HT-29 (cell line): ENCODE data around the gene TSC22D4. TPM values are rescaled to one million over a fixed set of nuclear protein-coding genes. Genes with fewer than 3 reads are reported as not detected.
"Not testable (repeated sequence)": the region's sequence is repeated elsewhere in the genome, so short reads cannot be mapped to it uniquely, and the experiment has no call there.

ENCODE experiments used
- DNase-seq: peaks from one replicate; pipeline ENCODE4 v3.0.0-alpha.2; 2015; ENCODE audit warnings: low spot score
- total RNA-seq: library from RNA; depleted of rRNA; stranded (reverse); fragments of >200 nt; shearing (Covaris generic); gene quantifications from 2 replicates; pipeline ENCODE4 v1.2.3, GENCODE V29; 2014

The TSC22D4 gene
- total RNA-seq, 1 experiment from 2014 or later = 123 TPM

DNA sequence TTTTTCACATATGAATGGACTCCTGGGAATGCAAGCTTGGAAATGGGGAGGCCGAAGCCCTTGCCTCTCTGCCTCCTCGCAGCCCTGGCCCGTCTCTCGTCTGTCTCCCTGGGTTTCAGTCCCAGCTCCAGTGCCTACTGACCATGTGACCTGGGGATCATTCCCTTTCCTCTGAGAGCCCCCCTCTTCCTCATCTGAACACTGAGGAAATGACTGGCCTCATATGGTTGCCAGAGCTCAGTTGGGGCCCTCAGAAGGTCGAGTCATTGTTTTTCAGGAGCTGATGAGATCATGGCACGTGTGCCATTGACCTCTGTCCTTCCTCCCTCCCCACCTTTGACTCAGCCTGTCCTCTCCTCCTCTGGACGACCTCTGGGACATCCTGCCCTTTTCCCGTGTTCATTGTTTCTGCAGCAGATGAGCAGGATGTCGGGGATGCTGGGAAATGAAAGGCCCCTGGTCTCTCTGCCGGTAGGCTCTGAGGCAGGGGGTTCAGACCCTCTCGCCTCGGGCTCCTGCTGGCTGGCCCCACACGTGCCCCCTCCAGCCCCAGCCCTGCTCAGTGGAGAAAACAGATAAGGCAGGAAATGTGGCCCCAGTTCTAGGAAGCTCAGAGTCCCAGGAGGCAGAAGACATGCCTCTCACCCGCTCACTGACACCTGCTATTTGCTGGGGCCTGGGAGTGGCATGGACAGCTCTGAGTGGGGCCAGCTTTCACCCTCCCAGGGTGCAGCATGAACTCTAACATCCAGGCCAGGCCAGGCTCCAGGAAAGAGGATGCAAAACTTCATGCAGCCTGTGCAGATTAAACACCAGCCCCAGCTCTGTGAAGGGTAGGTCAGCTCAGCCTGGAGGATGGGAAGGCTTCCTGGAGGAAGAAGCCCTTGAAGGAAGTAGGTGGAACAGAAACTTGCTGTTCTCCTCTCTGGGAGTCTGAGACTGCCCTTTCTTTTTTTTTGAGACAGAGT is 34.4 kb downstream of the TSC22D4 start:
- no peak for DNase-seq

DNA sequence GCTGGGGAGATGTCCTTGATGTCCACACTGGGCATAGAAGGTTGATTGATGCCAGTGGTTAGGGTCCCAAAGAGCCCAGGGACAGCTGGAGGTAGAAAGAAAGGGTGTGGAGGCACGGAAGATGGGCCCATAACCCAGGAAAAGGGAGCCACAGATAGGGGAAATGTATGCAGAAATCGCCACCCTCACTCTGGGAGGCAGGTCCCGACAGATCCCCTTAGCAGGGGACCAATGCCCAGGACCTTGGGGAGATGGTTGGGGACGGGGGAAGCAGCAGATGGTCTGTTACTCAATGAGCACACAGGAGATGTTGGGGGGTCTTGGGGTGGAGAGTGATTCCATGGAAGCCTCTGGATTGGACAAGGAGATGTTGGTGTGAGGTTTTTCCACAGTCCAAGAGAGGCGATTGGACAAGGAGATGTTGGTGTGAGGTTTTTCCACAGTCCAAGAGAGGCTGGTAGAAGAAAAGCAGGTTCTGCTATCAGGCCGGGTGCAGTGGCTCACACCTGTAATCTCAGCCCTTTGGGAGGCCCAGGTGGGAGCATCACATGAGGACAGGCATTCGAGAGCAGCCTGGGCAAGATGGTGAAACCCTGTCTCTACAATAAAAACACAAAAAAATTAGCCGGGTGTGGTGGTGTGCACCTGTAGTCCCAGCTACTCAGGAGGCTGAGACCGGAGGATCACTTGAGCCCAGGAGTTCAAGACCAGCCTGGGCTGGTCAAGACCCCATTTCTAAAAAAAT is 35.7 kb downstream of the TSC22D4 start:
- DNase-seq = no peak

DNA sequence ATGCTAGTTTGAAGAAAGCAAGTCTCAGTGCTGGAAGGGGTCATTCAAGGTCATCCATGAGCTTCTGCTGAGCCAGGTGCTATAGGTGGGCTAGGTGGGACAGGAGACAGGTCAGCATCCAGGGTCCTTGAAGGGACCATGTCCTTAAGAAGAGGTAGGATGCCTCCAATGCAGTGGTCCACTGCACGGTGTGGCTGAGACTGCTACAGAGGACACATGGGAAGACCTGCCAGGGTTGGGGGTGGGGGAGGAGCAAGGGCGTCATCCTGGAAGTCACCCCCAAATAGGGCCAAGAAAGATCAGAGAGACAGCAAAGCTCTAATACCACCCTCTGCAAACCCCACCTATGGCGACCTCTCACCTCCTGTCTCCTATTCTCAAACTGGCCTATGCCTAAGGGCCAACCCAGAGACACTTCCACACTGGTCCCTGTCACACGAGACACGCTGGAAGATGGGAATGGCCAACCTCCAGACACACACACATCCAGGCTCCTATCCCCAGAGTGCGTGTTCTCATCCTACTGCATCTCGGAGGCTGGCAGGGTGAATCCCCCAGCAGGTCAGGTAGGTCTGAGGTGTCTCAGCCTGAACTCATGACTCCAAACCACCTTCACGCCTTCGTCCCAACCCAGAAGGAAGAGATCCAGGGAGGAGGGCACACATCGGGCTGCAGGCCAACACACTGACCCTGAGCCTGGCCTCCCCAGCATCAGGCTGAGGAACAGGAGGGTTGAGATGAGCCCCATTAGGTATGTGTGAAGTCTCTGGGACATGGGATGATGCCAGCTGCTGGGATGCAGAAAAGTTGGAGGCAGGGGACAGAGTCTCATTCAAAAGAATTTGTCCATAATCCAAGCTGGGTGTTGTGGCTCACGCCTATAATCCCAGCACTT is 37.1 kb downstream of the TSC22D4 start:
- no peak for DNase-seq

DNA sequence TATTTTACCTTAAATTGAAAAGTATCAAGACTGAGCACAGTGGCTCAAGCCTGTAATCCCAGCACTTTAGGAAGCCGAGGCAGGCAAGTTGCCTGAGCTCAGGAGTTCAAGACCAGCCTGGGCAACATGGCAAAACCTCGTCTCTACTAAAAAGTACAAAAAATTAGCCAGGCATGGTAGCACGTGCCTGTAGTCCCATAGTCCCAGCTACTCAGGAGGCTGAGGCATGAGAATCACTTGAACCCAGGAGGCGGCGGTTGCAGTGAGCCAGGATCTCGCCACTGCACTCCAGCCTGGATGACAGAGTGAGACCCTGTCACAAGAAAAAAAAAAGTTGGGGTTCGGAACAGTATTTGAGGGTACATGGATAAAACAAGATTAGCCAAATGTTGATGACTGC is 39.8 kb downstream of the TSC22D4 start:
- DNase-seq = not testable (repeated sequence)

DNA sequence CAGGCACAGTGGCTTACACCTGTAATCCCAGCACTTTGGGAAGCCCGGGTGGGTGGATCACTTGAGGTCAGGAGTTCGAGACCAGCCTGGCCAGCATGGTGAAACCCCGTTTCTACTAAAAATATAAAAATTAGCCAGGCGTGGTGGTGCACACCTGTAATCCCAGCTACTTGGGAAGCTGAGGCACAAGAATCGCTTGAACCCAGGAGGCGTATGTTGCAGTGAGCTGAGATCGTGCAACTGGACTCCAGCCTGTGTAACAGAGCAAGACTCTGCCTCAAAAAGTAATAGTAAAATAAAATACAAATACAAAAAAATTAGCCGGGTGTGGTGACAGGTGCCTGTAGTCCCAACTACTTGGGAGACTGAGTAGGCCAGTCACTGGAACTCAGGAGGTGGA is 40.3 kb downstream of the TSC22D4 start:
- not testable (repeated sequence) for DNase-seq

DNA sequence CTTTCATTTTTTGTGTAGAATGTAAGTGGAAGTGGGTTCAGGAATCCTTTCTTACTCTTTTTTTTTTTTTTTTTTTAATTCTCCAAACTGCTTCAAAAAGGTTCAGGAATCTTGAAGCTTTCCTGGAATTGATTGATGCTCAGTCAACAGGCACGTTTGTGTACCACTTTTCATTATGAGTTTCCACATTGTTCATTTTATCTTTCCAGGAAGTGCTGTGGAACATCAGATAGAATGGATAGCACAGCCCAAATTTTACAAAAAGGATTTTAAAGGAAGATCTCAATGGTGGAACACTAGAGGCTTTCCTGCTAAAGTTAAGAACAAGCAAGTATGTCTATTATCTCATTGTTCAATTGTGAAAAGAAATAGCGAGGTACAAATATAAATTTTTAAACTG is 40.8 kb downstream of the TSC22D4 start:
- no peak for DNase-seq

DNA sequence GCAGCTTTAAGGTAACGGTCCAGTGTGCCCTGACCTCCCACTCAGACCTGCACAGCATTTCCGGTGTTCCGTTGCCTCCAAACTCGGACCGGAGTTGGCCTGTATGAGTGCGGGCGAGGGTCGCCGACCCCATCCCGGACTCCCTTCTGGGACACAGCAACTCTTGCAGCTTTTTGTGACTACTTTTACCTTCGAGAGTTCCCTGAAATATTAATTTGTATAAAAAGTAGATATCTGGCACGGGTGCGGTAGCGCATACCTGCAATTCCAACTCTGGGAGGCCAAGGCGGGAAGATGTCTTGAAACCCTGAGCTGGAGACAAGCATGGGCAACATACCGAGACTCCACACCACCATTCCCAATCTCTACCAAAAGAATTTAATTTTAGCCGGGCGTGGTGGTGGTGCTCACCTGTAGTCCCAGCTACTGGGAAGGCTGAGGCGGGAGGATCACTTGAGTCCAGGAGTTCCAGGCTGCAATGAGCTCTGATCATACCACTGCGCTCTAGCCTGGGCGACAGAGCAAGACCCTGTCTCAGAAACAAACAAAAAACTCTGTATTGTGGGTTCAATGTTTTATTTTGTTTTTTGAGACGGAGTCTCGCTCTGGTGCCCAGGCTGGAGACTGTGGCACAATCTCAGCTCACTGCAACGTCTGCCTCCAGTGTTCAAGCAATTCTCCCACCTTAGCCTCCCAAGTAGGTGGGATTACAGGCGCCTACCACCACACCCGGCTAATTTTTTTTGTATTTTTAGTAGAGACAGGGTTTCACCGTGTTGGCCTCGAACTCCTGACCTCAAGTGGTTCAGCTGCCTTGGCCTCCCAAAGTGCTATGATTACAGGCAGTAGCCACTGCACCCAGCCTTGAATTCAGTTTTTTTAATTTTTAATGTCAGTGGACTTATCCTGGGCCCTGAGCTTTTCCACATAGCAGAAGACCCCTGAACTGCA is 41.6 kb downstream of the TSC22D4 start:
- no peak for DNase-seq

DNA sequence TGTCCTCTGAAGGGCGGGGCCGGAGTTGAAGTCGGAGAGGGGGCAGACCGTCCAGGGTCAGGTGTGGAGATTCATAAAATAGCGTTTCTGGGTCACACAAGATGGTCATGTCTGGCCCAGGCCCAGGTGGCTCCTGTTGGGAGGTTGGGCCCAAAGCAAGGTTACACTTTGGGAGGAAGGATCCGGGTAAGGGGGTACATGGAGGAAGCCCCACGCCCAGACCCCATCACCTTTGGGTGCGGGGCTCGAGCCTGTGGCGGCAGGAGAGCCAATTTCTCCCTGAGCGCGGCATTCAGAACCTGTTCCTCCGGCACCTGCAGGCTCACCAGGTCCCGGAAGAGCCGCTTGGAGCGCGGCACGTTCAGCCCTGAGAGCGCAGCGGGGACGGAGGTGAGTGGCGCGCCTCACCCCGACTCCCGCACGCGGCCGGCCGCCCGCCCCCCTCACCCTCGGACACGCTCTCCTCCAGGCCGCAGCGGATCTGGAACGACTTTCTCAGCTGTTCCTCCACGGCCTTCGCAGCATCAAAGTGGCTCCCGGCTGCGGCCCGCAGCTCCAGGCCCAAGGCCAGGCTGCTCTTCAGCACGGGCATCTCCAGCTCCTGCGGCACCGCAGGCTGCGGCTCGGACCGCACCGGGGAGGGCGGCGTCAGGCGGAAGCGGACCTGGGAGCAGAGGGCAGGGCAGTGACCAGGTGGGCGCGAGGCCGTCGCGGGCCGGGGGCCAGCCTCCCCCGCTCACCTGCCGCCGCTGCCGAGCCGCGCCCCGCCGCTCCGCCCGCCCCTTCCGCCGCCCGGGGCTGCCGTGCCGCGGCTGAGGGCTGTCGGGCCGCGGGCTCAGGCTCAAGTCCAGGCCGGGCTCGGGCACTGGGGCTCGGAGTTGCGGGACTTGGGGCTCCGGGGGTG is 43.4 kb downstream of the TSC22D4 start:
- DNase-seq = peak; percentile 66

DNA sequence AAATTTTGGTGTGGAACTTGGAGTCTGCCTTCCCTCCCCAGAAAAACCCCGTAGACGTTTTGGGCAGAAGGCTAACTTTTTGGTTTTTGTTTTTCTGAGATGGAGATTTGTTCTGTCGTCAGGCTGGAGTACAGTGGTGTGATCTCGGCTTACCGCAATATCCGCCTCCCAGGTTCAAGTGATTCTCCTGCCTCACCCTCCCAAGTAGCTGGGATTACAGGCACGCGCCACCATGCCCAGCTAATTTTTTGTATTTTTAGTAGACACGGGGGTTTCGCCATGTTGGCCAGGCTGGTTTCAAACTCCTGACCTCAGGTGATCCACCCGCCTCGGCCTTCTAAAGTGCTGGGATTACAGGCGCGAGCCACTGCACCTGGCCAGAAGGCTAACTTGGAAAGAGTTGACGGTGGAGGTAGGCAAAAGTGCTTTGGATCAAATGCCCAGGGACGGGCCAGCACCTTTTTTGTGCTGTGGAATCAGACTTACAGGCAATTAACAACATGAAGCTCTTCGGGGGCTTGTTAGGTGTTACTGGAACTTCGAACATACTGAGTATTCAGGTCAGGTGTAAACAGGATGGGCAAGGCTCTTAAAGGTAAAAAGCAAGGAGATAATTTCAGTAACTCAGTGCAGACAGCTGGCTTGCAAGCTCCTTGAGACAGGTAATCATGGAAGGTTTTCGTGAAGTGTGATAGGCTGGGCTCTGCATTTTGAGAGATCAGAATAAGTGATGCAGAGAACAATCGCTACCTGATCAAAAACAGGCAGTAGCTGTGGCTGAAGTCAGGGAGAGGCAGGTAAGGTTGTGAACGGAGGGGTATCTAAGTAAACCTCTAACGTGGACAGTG is 44.5 kb downstream of the TSC22D4 start:
- peak; percentile 26 for DNase-seq

DNA sequence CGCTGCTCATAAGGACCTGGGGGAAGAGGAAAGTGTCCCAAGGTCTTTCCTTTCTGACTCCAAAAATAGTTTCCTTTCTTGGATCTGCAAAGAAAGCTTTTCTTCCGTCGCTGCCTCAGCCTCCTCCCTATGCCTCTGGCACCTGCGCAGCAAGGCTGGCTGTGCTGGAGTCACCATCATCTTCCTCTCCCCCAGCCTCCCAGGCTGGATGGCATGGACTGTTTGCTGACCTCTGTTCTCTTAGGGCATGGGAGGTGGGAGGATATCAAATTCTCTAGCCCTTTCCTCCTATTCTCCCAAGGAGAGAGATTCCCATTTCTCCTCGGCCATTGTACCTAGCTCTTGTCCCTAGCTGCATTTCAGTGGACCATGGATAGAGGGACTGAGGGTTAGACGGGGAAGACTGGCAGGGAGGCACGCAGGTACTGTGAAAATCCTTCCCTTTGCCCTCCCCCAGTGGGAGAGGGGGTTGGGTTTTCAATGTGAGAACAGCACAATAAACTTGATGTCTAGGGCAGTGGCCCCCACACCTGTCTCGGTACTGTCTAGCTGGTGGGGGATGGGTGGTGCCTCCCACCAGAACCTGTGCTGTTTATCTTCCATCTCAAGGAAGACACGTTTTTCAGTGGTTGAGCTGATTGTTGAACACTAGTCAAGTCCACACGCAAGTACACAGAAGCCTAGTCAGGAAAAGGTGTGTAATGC is 45.3 kb downstream of the TSC22D4 start:
- no peak for DNase-seq

DNA sequence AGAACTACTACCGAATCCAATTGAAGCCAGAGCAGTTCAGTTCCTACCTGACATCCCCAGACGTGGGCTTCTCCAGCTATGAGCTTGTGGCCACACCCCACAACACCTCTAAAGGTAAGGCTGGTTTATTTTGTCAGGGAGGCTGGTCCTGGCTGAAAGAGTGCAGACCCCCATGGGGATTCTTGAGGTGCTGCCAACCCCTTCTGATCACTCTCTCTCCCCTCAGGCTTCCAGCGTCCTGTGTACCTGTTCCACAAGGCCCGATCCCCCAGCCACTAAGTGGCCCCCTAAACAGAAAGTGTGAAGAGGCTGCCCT is 45.8 kb downstream of the TSC22D4 start:
- no peak for DNase-seq

DNA sequence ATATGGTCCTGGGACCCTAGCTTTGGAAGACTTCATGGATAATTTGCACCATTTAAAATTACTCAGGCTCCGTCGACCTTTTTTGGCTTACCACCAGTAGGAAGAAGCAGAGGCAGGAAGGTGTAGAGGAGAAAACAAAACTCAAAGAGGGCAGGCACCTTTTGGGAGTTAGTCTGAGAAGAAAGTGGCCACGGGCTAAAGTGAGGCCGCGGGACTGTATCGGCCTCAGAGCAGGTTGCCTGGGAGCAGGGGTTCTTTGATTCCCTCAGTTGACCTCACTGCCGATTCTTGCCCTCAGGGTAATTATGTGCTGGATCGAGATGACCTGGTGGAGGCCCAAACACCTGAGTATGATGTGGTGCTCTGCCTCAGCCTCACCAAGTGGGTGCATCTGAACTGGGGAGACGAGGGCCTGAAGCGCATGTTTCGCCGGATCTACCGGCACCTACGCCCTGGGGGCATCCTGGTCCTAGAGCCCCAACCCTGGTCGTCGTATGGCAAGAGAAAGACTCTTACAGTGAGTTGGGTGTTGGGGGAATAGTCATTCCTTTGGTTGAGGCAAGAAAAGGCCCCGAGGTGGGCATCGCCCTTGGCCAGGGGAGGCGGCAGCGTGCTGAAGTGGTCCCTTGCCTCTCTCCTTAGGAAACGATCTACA is 46.3 kb downstream of the TSC22D4 start:
- no peak for DNase-seq

DNA sequence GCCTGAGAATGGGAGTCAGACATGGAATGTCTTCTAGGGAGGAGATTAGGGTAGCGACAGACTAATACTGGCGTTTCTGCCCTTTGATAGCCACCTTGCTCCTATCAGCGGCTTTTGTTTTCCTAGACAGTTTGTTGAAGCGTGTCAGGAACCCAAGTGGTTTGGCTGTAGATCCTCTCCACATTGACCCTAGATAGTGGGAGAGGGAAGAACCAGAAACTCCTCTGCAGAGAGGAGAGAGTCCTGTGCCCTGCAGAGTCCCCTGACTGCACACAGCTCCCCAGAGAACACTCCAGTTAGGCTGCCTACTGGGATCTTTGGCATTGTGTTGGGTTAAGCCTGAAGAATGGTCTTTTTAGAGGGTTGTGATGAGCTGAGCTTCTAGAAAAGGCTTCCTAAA is 47.0 kb downstream of the TSC22D4 start:
- DNase-seq = no peak

DNA sequence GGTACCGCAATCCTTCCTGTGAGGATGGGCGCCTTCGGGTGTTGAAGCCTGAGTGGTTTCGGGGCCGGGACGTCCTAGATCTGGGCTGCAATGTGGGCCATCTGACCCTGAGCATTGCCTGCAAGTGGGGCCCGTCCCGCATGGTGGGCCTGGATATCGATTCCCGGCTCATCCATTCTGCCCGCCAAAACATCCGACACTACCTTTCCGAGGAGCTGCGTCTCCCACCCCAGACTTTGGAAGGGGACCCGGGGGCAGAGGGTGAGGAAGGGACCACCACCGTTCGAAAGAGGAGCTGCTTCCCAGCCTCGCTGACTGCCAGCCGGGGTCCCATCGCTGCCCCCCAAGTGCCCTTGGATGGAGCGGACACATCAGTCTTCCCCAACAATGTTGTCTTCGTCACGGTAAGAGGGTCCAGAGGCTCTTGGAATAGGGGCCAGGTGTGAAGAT is 47.7 kb downstream of the TSC22D4 start:
- no peak for DNase-seq

DNA sequence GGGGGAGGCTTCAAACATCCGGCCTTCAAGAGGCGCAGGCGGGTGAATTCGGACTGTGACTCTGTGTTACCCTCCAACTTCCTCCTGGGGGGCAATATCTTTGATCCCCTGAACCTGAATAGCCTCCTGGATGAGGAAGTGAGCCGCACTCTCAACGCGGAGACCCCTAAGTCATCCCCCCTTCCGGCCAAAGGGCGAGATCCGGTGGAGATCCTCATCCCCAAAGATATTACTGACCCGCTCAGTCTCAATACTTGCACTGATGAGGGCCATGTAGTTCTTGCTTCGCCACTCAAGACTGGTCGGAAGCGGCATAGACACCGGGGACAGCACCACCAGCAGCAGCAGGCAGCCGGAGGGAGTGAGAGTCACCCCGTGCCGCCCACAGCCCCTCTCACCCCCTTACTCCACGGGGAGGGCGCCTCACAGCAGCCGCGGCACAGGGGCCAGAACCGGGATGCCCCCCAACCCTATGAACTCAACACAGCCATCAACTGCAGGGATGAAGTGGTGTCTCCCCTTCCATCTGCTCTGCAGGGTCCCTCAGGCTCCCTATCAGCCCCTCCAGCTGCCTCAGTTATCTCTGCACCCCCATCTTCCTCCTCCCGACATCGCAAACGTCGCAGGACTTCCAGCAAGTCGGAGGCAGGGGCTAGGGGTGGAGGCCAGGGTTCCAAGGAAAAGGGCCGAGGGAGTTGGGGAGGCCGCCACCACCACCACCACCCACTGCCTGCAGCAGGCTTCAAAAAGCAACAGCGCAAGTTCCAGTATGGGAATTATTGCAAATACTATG is 48.3 kb downstream of the TSC22D4 start:
- DNase-seq = no peak

DNA sequence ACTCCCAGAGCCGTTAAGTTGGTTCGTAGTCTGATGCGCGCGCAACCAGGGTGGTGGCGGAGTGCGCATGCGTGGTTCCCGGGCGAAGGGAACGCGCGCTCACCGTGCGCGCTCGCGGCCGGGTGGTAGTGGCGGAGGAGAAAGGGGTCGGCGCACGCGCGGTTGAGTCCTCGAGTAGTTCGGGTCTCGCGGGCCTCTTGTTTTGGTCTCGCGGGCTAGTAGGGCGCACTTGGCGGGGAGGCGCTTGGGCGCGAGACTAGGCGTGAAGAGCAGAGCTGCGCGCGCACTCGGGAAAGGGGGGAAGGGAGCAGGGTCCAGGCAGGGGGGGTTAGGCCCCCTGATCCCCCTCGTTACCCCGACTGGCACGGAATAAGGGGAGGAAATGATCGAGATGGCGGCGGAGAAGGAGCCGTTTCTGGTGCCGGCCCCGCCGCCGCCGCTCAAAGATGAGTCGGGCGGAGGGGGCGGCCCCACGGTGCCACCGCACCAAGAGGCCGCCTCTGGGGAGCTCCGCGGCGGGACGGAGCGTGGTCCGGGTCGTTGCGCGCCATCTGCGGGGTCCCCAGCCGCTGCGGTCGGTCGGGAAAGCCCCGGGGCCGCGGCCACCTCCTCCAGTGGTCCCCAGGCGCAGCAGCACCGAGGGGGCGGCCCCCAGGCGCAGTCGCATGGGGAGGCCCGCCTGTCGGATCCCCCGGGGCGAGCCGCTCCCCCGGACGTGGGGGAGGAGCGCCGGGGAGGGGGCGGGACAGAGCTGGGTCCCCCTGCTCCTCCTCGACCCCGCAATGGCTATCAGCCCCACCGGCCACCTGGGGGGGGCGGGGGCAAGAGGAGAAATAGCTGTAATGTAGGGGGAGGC is 49.1 kb downstream of the TSC22D4 start, which contains the start of gene MEPCE:
TSS of gene MEPCE (plus strand) at position 195 of the 856 bp plus-strand sequence. CDS start at position 383, 188 bp downstream.
- DNase-seq = peak; percentile 96
